ENCODE results near the gene DPH3. TPM values are rescaled to one million over a fixed set of nuclear protein-coding genes. Genes with fewer than 3 reads are reported as not detected.

DPH3 gene
- total and polyA plus RNA-seq, 9 of the 15 experiments (the other 6 are each of a cell fraction or from before 2014, with no cell fraction given) = 15.9 to 131 (median 38.7) TPM

DNA sequence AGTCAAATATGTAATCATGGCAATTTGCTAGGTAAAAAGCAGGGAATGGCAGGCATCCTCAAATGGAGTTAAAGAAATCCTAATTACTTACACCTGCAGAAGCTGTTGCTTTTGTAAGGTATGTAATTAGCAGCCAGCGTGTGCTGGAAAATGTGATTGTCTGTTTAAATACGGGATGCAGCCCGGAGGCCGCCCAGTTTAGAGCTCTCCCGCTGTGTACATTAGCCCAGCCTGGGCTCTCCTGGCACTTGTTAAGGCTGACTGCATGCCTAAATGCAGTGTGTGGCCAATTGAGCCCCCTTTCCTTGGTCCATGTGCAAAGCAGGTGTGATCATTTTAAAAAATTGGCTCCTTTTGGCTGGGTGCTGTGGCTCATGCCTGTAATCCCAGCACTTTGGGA lies 9.0 kb downstream of the DPH3 start (continued):
- TF ChIP-seq ZNF592 (IDR thresholded peaks at IDR 0.05) (no peak), RBM34 (IDR thresholded peaks at IDR 0.05; ENCODE audit: borderline replicate concordance, insufficient read depth, low read length) (no peak), ZFP36 (IDR thresholded peaks at IDR 0.05; ENCODE audit: low read depth, low read length, partially characterized antibody) (no peak), MEF2D (tag; conservative IDR thresholded peaks at IDR 0.05; ENCODE audit: low read depth) (no peak), GABPB1 (CRISPR knock-in tag; IDR thresholded peaks at IDR 0.05) (no peak), NONO (IDR thresholded peaks at IDR 0.05; ENCODE audit: low read depth in 2 of 2, low read length in 1 of 2) (no peak)

DNA sequence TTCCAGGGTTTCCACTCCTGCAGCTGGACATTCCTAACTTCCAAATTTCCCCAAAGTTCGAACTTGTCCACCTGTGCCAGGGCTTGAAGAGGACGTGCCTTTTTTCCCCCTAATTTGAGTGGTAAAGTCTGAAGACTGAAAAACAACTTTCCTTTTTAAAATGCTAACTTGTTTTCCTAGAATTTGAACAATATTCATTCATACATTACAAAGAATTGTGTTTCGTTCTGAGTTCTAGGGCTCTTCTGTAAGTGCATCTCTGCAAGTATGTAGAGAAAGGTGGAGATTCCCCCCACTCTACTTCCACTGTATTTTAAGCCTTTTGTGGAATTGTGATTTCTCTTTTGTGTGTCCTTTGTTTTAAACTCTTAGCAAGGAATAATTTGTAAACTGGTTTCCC lies 9.4 kb downstream of the DPH3 start:
- Histone ChIP-seq H3K79me2 (ENCODE audit: control insufficient read depth, insufficient read depth, low read length) (no peaks in the 10 kb centered on the region), H2AFZ (ENCODE audit: low read depth, low read length) (no peak overlapping the region), H3K27ac (ENCODE audit: extremely low read depth, low read depth, low read length) (no peak overlapping the region), H3K4me2 (ENCODE audit: insufficient read depth, low read length) (no peak overlapping the region), H3K4me3 (no peak overlapping the region), H4K20me1 (replicated peaks; ENCODE audit: control insufficient read depth, insufficient read depth, low read length) (no peaks in the 10 kb centered on the region), H3K9ac (ENCODE audit: insufficient read depth in 1 of 2, low read depth in 2 of 2, low read length in 2 of 2) (no peak overlapping the region), H3K4me1 (replicated peaks in 1 of 2; ENCODE audit: control insufficient read depth in 2 of 2, insufficient read depth in 2 of 2, low read length in 2 of 2) (no peaks in the 10 kb centered on the region), H3K9me3 (replicated peaks; ENCODE audit: control insufficient read depth, insufficient read depth, low read depth, low read length) (no peaks in the 10 kb centered on the region), H3K9me1 (ENCODE audit: control insufficient read depth, insufficient read depth, low read length) (no peaks in the 10 kb centered on the region), H3K27me3 (ENCODE audit: control insufficient read depth in 2 of 2, insufficient read depth in 2 of 2, low read length in 2 of 2) (peaks cover 2 to 15% of the 10 kb centered on the region in 2 experiments; a peak in 2 of 5 replicates), H3K36me3 (ENCODE audit: control insufficient read depth, insufficient read depth, low read length) (peaks cover 15% of the 10 kb centered on the region; the same call in 2 of the 3 replicates)
- POLR2A ChIA-PET = interaction anchor here (0.7 to 1.3 kb wide), 3 partner anchors 9 to 24 kb away, joined by 3 to 4 read pairs (median 3); no protein-coding TSS in a partner anchor
- FAIRE-seq = no peak
- BruUV-seq (replicated peaks) = no TSS peak
- WGBS (ENCODE audit: insufficient coverage, low coverage, missing lambda C conversion rate) = 2% methylated on average over 3 of the region's 3 CpGs
- intact Hi-C loops (cut with micrococcal nuclease) = no loop called here
- CTCF ChIA-PET (ENCODE audit: low intra/inter-chr PET ratio) = no interaction called here
- ATAC-seq = no peak
- DNase-seq (ENCODE audit: extremely low read depth in 1 of 4, low spot score in 3 of 4) = no peak
- in situ Hi-C loops (cut with MboI) = no loop called here
- TF ChIP-seq TSC22D4 (tag; IDR thresholded peaks at IDR 0.05) (no peak), ZBTB26 (CRISPR knock-in tag; IDR thresholded peaks at IDR 0.05) (no peak), SP1 (CRISPR knock-in tag; IDR thresholded peaks at IDR 0.05) (no peak), PTTG1 (tag; IDR thresholded peaks at IDR 0.05; ENCODE audit: low read depth) (no peak), LARP7 (IDR thresholded peaks at IDR 0.05) (no peak), TCF7L2 (IDR thresholded peaks at IDR 0.05; ENCODE audit: low read depth, low read length) (no peak), BRD4 (IDR thresholded peaks at IDR 0.05) (no peak), ZBTB1 (CRISPR knock-in tag; IDR thresholded peaks at IDR 0.05; ENCODE audit: borderline replicate concordance, low read depth) (no peak)
- TF ChIP-seq, protein P1, sequence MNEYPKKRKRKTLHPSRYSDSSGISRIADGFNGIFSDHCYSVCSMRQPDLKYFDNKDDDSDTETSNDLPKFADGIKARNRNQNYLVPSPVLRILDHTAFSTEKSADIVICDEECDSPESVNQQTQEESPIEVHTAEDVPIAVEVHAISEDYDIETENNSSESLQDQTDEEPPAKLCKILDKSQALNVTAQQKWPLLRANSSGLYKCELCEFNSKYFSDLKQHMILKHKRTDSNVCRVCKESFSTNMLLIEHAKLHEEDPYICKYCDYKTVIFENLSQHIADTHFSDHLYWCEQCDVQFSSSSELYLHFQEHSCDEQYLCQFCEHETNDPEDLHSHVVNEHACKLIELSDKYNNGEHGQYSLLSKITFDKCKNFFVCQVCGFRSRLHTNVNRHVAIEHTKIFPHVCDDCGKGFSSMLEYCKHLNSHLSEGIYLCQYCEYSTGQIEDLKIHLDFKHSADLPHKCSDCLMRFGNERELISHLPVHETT (CRISPR knock-in tag; conservative IDR thresholded peaks at IDR 0.05 in 1 of 2, IDR thresholded peaks at IDR 0.05 in 1 of 2) = no peak

Data from K562 (cell line).